Stimulated activated CD4-positive, alpha-beta T cell treated with anti-CD3 and anti-CD28 coated beads, Interleukin-15, amount 100 ng/mL, for 1 hour (primary cell): ENCODE results near the gene CNNM1.

Experiments
- DNase-seq, 2 donors: peaks; one replicate each; pipeline ENCODE4 v3.0.0-alpha.2; 2020; ENCODE audit warnings: low read depth in 1 of 2, low spot score in 1 of 2

The CNNM1 gene

GRCh38 chr10:99329304-99329553 lies at the start of gene CNNM1:
Gene CNNM1 (plus strand): TSS chr10:99329356. CDS start chr10:99329388, 32 bp downstream.
- peak in 1 of 2 donors; percentile 21 for DNase-seq

- DNase-seq, result no peak
Measured at GRCh38 chr10:99279626-99280111, 49.5 kb upstream of the CNNM1 start.

GRCh38 chr10:99280472-99280871 lies 48.7 kb upstream of the CNNM1 start:
- no peak for DNase-seq

GRCh38 chr10:99285881-99286280 lies 43.3 kb upstream of the CNNM1 start:
- DNase-seq, result no peak

- DNase-seq, result no peak
Measured at GRCh38 chr10:99290306-99290705, 38.9 kb upstream of the CNNM1 start.

- no peak for DNase-seq
Measured at GRCh38 chr10:99292159-99292558, 37.0 kb upstream of the CNNM1 start.

GRCh38 chr10:99296605-99297004 lies 32.6 kb upstream of the CNNM1 start:
- no peak for DNase-seq

GRCh38 chr10:99297033-99297432 lies 32.1 kb upstream of the CNNM1 start:
- DNase-seq, result no peak

- DNase-seq, result no peak
Measured at GRCh38 chr10:99303899-99304861, 25.0 kb upstream of the CNNM1 start.

GRCh38 chr10:99304862-99305229 lies 24.3 kb upstream of the CNNM1 start:
- DNase-seq, result no peak

- DNase-seq, result no peak
Measured at GRCh38 chr10:99312501-99312900, 16.7 kb upstream of the CNNM1 start.

GRCh38 chr10:99315853-99316252 lies 13.3 kb upstream of the CNNM1 start:
- DNase-seq, result no peak

- DNase-seq, result no peak
Measured at GRCh38 chr10:99316374-99316773, 12.8 kb upstream of the CNNM1 start.

- DNase-seq, result no peak
Measured at GRCh38 chr10:99318048-99318447, 11.1 kb upstream of the CNNM1 start.

- DNase-seq, result no peak
Measured at GRCh38 chr10:99318475-99318874, 10.7 kb upstream of the CNNM1 start.

- DNase-seq, result no peak
Measured at GRCh38 chr10:99325281-99325680, 3.9 kb upstream of the CNNM1 start.

- DNase-seq, result no peak
Measured at GRCh38 chr10:99326871-99327270, 2.3 kb upstream of the CNNM1 start.

GRCh38 chr10:99328579-99329303 lies 415 bp upstream of the CNNM1 start:
- no peak for DNase-seq

GRCh38 chr10:99329554-99330346 lies 594 bp downstream of the CNNM1 start:
- DNase-seq, result peak in 1 of 2 donors; percentile 2

GRCh38 chr10:99330347-99330924 lies 1.3 kb downstream of the CNNM1 start:
- DNase-seq, result no peak

GRCh38 chr10:99331207-99331803 lies 2.1 kb downstream of the CNNM1 start:
- DNase-seq, result no peak
